A549 (cell line): ENCODE results near the gene DOCK11. TPM values are rescaled to one million over a fixed set of nuclear protein-coding genes. Genes with fewer than 3 reads are reported as not detected.
"Not testable (repeated sequence)": the region's sequence is repeated elsewhere in the genome, so short reads cannot be mapped to it uniquely, and the experiment has no call there.

ENCODE experiments used
- ATAC-seq, 2 experiments: fragments of 200-7000 bp in 1 of 2; fragments of >200 bp in 1 of 2; cut with Nextera tagmentation in 1 of 2; cut with Tn5 transposase in 1 of 2; 3 replicates each; pipeline versions ENCODE4 v1.8.0 to v1.9.1; 2018 to 2020; ENCODE audit warnings: mild to moderate bottlenecking in 1 of 2, moderate library complexity in 1 of 2
- CTCF ChIA-PET: fragments of 300-600 bp; sonication (Branson Sonifier 250); formaldehyde crosslinking; extraction: SDS; loops from one replicate; lab custom pipeline; 2021; ENCODE audit warnings: antibody characterized with exemption, inconsistent platforms; lab: Yijun Ruan, JAX
- POLR2A ChIA-PET: fragments of 350-600 bp; formaldehyde crosslinking; extraction: SDS; loops from one replicate; lab custom pipeline; 2021; ENCODE audit warnings: antibody characterized with exemption, inconsistent platforms; lab: Yijun Ruan, JAX
- DNase-seq, 2 experiments: peaks; one replicate each; pipeline versions ENCODE4 v3.0.0 to v3.0.0-alpha.2; 2011 to 2016; ENCODE audit warnings: low read depth in 1 of 2, low spot score in 1 of 2
- FAIRE-seq: peaks from 2 replicates; lab custom pipeline; 2011; peaks lifted over from hg19 to GRCh38; lab: Jason Lieb, UNC
- H3K27ac ChIP-seq, 2 experiments: fragments of >200 bp; sonication (Bioruptor Twin); formaldehyde crosslinking; 3 replicates each; pipeline ENCODE4 v1.5.1; 2016 to 2017
- H3K4me1 ChIP-seq: fragments of >200 bp; sonication (Bioruptor Twin); formaldehyde crosslinking; 3 replicates; pipeline ENCODE4 v1.6.1; 2016
- H3K4me2 ChIP-seq: fragments of >200 bp; sonication (Bioruptor Twin); formaldehyde crosslinking; 3 replicates; pipeline ENCODE4 v1.6.1; 2016
- H3K4me3 ChIP-seq: fragments of >200 bp; sonication (Bioruptor Twin); formaldehyde crosslinking; 3 replicates; pipeline ENCODE4 v1.5.1; 2016
- H3K9me3 ChIP-seq: fragments of >200 bp; sonication (Bioruptor Twin); formaldehyde crosslinking; 3 replicates; pipeline ENCODE4 v1.6.1; 2016
- ATOH8 ChIP-seq: fragments of 250-450 bp; sonication (Bioruptor Pico); IDR thresholded peaks from 2 replicates; pipeline ENCODE4 v1.5.0; 2020; ENCODE audit warnings: low read depth, mild to moderate bottlenecking, moderate library complexity
- CEBPB ChIP-seq, 2 experiments: fragments of >200 bp in 1 of 2; sonication (Bioruptor Twin) in 1 of 2; formaldehyde crosslinking in 1 of 2; IDR thresholded peaks; 2 replicates each; pipeline ENCODE4 v1.6.1; 2012 to 2016
- CHD4 ChIP-seq: fragments of 200-600 bp; sonication (generic); IDR thresholded peaks from 2 replicates; pipeline ENCODE4 v1.6.1; 2016; ENCODE audit warnings: antibody characterized with exemption, mild to moderate bottlenecking, borderline replicate concordance
- EHF ChIP-seq: fragments of 250-450 bp; sonication (Bioruptor Pico); IDR thresholded peaks from 2 replicates; pipeline ENCODE4 v1.5.0; 2020; ENCODE audit warnings: mild to moderate bottlenecking
- EP300 ChIP-seq, 2 experiments: fragments of >200 bp; sonication (Bioruptor Twin); formaldehyde crosslinking; IDR thresholded peaks; 2 replicates in 1 of 2; 3 replicates in 1 of 2; pipeline ENCODE4 v1.6.1; 2016 to 2017
- FOSB ChIP-seq: fragments of 250-450 bp; sonication (Bioruptor Pico); IDR thresholded peaks from 2 replicates; pipeline ENCODE4 v1.5.0; 2020; ENCODE audit warnings: mild to moderate bottlenecking, moderate library complexity
- FOSL2 ChIP-seq, 2 experiments: fragments of 450-650 bp in 1 of 2; fragments of >200 bp in 1 of 2; sonication (Bioruptor Twin) in 1 of 2; formaldehyde crosslinking; IDR thresholded peaks; 2 replicates each; pipeline versions ENCODE4 v1.5.0 to v1.6.1; 2016 to 2020; ENCODE audit warnings: mild to moderate bottlenecking in 1 of 2, moderate library complexity in 1 of 2
- FOXS1 ChIP-seq: fragments of 250-450 bp; sonication (Bioruptor Pico); IDR thresholded peaks from 2 replicates; pipeline ENCODE4 v1.5.0; 2020; ENCODE audit warnings: mild to moderate bottlenecking, moderate library complexity
- GATA3 ChIP-seq: IDR thresholded peaks from 2 replicates; pipeline ENCODE4 v1.6.1; 2012; ENCODE audit warnings: borderline replicate concordance
- HDAC2 ChIP-seq: fragments of 200-600 bp; sonication (generic); IDR thresholded peaks from 2 replicates; pipeline ENCODE4 v1.6.1; 2016
- HEYL ChIP-seq: fragments of 250-450 bp; sonication (Bioruptor Pico); IDR thresholded peaks from 2 replicates; pipeline ENCODE4 v1.8.0; 2021; ENCODE audit warnings: mild to moderate bottlenecking, moderate library complexity
- HMGXB4 ChIP-seq: fragments of 250-450 bp; sonication (Bioruptor Pico); IDR thresholded peaks from 2 replicates; pipeline ENCODE4 v1.5.0; 2021; ENCODE audit warnings: mild to moderate bottlenecking, moderate library complexity, borderline replicate concordance
- KDM1A ChIP-seq: fragments of 200-600 bp; sonication (generic); IDR thresholded peaks from 2 replicates; pipeline ENCODE4 v1.6.1; 2016; ENCODE audit warnings: low read depth, mild to moderate bottlenecking
- NPAS2 ChIP-seq: fragments of 250-450 bp; sonication (Bioruptor Pico); IDR thresholded peaks from 2 replicates; pipeline ENCODE4 v1.8.0; 2022; ENCODE audit warnings: mild to moderate bottlenecking, moderate library complexity, borderline replicate concordance
- NR3C1 ChIP-seq: fragments of >200 bp; sonication (Bioruptor Twin); formaldehyde crosslinking; IDR thresholded peaks from 3 replicates; pipeline ENCODE4 v1.6.1; 2017
- POLR2A ChIP-seq: IDR thresholded peaks from 2 replicates; pipeline ENCODE4 v1.6.1; 2012; ENCODE audit warnings: mild to moderate bottlenecking, low read length
- RAD21 ChIP-seq, 2 experiments: fragments of >200 bp in 1 of 2; sonication (Bioruptor Twin) in 1 of 2; formaldehyde crosslinking in 1 of 2; IDR thresholded peaks in 1 of 2; conservative IDR thresholded peaks in 1 of 2; 2 replicates in 1 of 2; 3 replicates in 1 of 2; pipeline ENCODE4 v1.6.1; 2012 to 2018; ENCODE audit warnings: inconsistent platforms in 1 of 2
- RFX5 ChIP-seq: fragments of 450-650 bp; IDR thresholded peaks from 2 replicates; pipeline ENCODE4 v1.7.1; 2014; ENCODE audit warnings: antibody characterized with exemption, mild to moderate bottlenecking, moderate library complexity
- SREBF2 ChIP-seq: fragments of 450-650 bp; IDR thresholded peaks from 2 replicates; pipeline ENCODE4 v1.6.1; 2014; ENCODE audit warnings: mild to moderate bottlenecking, moderate library complexity
- ZC3H11A ChIP-seq: fragments of 450-650 bp; IDR thresholded peaks from 2 replicates; pipeline ENCODE4 v1.6.1; 2014; ENCODE audit warnings: antibody characterized with exemption, mild to moderate bottlenecking
- ZNF302 ChIP-seq: fragments of 250-450 bp; sonication (Bioruptor Pico); IDR thresholded peaks from 2 replicates; pipeline ENCODE4 v1.9.0; 2021; ENCODE audit warnings: inconsistent platforms, mild to moderate bottlenecking, moderate library complexity
- ZSCAN20 ChIP-seq: fragments of 250-450 bp; sonication (Bioruptor Pico); IDR thresholded peaks from 2 replicates; pipeline ENCODE4 v1.8.0; 2022; ENCODE audit warnings: mild to moderate bottlenecking, moderate library complexity
- WGBS: methylation state at CpG from one replicate; pipeline ENCODE4 v1.1.6; 2017; ENCODE audit errors: missing lambda C conversion rate; 5-methylcytosine and 5-hydroxymethylcytosine counted together
- polyA plus RNA-seq, 4 experiments: library from polyadenylated mRNA; depleted of rRNA in 3 of 4; stranded (reverse); fragments of >200 nt; fragmentation: RNase III in 1 of 4; extraction: RNeasy Plus Mini Kit Qiagen cat#74134 plus additional on column Dnase treatment in 1 of 4; gene quantifications; 2 replicates in 3 of 4; 3 replicates in 1 of 4; pipeline ENCODE4 v1.2.3, GENCODE V29; 2011 to 2017
- TF ChIP-seq, protein P1 (sequence below): IDR thresholded peaks from 2 replicates; pipeline ENCODE4 v1.6.1; 2012
- TF ChIP-seq, protein P2 (sequence below): fragments of 150-350 bp; IDR thresholded peaks from 2 replicates; pipeline ENCODE4 v1.6.1; 2014; ENCODE audit warnings: low read depth, mild to moderate bottlenecking, low read length

Gene DOCK11
- polyA plus RNA-seq, 2 of the 4 experiments (the other 2 are of a cell fraction), result 5.8 to 9.5 TPM

DNA sequence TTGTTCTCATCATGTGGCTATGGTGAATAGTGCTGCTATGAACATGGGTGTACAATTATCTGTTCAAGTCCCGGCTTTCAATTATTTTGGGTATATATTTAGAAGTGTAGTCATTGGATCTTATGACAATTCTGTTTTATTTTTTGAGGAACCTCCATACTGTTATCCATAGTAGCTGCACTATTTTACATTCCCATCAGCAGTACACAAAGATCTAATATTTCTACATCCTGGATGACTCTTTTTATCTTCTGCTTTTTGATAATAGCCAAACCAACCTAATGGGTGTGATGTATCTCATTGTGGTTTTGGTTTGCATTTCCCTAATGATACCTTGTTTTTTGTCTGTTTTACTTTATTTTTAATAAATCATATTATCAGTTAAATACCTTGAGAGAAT lies 218.9 kb downstream of the DOCK11 start:
- ChIA-PET POLR2A (no interaction called here), CTCF (interaction anchor here (1.1 kb wide), 1 partner anchor 10 kb away, joined by 3 read pairs; no protein-coding TSS in a partner anchor)
- no peak overlapping the region for H3K4me2 ChIP-seq
- H3K4me3 ChIP-seq, result no peak overlapping the region
- DNase-seq, result no peak
- H3K4me1 ChIP-seq, result no peaks in the 10 kb centered on the region
- no peak for FAIRE-seq
- TF ChIP-seq CEBPB (IDR thresholded peaks at IDR 0.05) (no peak), ZSCAN20 (CRISPR knock-in tag) (no peak), NPAS2 (CRISPR knock-in tag) (no peak), SREBF2 (no peak), FOSL2 (IDR thresholded peaks at IDR 0.05) (no peak), FOSL2 (CRISPR knock-in tag; IDR thresholded peaks at IDR 0.05) (no peak), NR3C1 (no peak), FOXS1 (CRISPR knock-in tag) (no peak), RFX5 (no peak), HDAC2 (no peak), RAD21 (conservative IDR thresholded peaks at IDR 0.05 in 1 of 2, IDR thresholded peaks at IDR 0.05 in 1 of 2) (no peak), POLR2A (no peak), KDM1A (no peak), EHF (CRISPR knock-in tag) (no peak), EP300 (IDR thresholded peaks at IDR 0.05) (no peak), ZC3H11A (no peak), FOSB (CRISPR knock-in tag) (no peak), ATOH8 (CRISPR knock-in tag) (no peak)
- TF ChIP-seq, protein P1, sequence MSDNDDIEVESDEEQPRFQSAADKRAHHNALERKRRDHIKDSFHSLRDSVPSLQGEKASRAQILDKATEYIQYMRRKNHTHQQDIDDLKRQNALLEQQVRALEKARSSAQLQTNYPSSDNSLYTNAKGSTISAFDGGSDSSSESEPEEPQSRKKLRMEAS, result no peak
- TF ChIP-seq, protein P2, sequence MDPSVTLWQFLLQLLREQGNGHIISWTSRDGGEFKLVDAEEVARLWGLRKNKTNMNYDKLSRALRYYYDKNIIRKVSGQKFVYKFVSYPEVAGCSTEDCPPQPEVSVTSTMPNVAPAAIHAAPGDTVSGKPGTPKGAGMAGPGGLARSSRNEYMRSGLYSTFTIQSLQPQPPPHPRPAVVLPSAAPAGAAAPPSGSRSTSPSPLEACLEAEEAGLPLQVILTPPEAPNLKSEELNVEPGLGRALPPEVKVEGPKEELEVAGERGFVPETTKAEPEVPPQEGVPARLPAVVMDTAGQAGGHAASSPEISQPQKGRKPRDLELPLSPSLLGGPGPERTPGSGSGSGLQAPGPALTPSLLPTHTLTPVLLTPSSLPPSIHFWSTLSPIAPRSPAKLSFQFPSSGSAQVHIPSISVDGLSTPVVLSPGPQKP, result no peak
- no peaks in the 10 kb centered on the region for H3K9me3 ChIP-seq
- WGBS, result 78% methylated on average over 1 of the region's 1 CpG
- no peak overlapping the region for H3K27ac ChIP-seq
- no peak for ATAC-seq

DNA sequence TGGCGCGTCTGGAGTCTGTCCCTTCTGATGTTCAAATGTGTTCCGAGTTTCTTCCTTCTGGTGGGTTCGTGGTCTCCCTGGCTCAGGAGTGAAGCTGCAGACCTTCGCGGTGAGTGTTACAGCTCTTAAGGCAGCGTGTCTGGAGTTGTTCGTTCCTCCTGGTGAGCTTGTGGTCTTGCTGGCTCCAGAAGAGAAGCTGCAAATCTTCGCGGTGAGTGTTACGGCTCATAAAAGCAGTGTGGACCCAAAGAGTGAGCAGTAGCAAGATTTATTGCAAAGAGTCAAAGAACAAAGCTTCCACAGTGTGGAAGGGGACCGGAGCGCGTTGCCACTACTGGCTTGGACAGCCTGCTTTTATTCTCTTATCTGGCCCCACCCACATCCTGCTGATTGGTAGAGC lies 220.3 kb downstream of the DOCK11 start:
- H3K4me1 ChIP-seq, FAIRE-seq, H3K4me3 ChIP-seq, POLR2A ChIA-PET, ATAC-seq, H3K9me3 ChIP-seq, H3K4me2 ChIP-seq, DNase-seq, CTCF ChIA-PET, H3K27ac ChIP-seq: not testable (repeated sequence)
- 90% methylated on average over 14 of the region's 14 CpGs for WGBS

GRCh38 chrX:118716833-118717232 lies 221.2 kb downstream of the DOCK11 start:
- DNase-seq, ATAC-seq, H3K9me3 ChIP-seq, FAIRE-seq, H3K4me2 ChIP-seq, POLR2A ChIA-PET, CTCF ChIA-PET, H3K4me3 ChIP-seq, H3K27ac ChIP-seq, H3K4me1 ChIP-seq: not testable (repeated sequence)
- WGBS, result no CpG with 5 or more reads among the region's 28 CpGs

DNA sequence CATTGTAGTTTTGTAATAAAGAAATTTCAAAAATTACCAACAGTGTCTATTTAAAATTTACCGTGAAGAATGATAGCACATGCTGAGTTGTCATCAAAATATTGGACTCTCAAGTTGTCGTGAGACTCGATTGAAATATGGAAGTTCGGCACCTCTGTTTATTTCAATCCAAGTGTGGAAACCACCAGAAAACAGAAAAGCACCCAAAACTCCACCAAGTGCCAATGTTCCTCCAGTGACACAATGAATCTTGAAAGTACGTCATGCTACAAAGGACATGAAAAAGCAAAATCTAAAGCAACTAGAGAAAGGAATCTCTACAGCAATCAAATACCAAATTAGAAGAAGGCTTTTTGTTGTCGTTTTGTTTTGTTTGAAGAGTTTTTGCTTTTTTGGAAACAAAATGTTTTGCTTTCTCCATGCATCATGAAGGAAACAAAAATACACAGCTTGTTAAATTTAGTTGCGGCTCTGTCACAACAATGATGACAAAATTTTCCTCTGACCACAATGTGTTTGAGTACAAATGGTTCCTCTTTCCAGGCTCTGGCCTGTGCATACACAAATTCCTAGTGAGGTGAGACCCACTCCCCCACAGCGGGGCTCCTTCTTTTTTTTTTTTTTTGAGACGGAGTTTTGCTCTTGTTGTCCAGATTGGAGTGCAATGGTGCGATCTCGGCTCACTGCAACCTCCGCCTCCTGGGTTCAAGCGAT lies 222.2 kb downstream of the DOCK11 start:
- Histone ChIP-seq H3K4me2 (no peak overlapping the region), H3K27ac (no peak overlapping the region), H3K4me1 (no peaks in the 10 kb centered on the region), H3K9me3 (no peaks in the 10 kb centered on the region), H3K4me3 (no peak overlapping the region)
- DNase-seq, result no peak
- POLR2A ChIA-PET, result no interaction called here
- TF ChIP-seq ZNF302 (CRISPR knock-in tag) (no peak), HEYL (no peak), EP300 (IDR thresholded peaks at IDR 0.05) (no peak), ATOH8 (CRISPR knock-in tag) (no peak), CHD4 (no peak), HDAC2 (no peak), RAD21 (conservative IDR thresholded peaks at IDR 0.05 in 1 of 2, IDR thresholded peaks at IDR 0.05 in 1 of 2) (no peak), GATA3 (no peak), HMGXB4 (no peak)
- TF ChIP-seq, protein P1, result no peak
- ATAC-seq, result no peak
- CTCF ChIA-PET, result interaction anchor here (1.6 kb wide), 1 partner anchor 9 kb away, joined by 7 read pairs; the partner anchor contains the start of gene IL13RA1
- FAIRE-seq, result peak; percentile 23
- 91% methylated on average over 13 of the region's 13 CpGs for WGBS
